Measurements from ENCODE around the gene DOK6.

DNA sequence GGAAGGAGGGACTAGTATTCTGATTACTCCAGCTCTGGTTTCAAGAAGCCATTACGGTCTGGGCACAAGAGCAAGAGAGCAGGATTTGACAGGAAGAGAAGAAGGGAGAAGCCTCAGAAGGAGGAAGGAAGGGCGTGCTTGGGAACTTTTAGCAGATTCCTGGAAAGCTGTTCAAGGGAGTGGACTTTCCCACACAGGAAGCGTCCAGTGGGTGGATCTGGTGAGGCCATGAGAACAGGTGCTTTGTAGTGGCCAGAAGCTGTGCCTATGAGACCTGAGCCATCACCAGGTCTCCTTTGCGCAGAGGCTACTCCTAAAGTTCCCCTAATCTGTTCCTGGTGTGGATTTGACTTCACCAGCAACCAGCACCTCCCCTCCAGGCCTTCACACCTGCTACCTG, 484.7 kb downstream of the DOK6 start:
- TF ChIP-seq CTCF (IDR thresholded peaks at IDR 0.05): no peak
- no peak for TF ChIP-seq POLR2A (IDR thresholded peaks at IDR 0.05)
- no peak for TF ChIP-seq EP300 (IDR thresholded peaks at IDR 0.05; ENCODE audit: low read depth)
- TF ChIP-seq POLR2AphosphoS5 (IDR thresholded peaks at IDR 0.05): no peak

All from transverse colon (tissue), 4 donors.